HG02623 (cell line): ENCODE results near the gene NAB2.
"Not testable (repeated sequence)": the region's sequence is repeated elsewhere in the genome, so short reads cannot be mapped to it uniquely, and the experiment has no call there.

Experiments
- ATAC-seq: cut with Tn5 transposase; IDR thresholded peaks from one replicate; pipeline ENCODE4 v1.9.1; 2021; ENCODE audit warnings: moderate library complexity; ENCODE audit not compliant: unreplicated experiment

Gene NAB2

GRCh38 chr12:57066245-57066644, 22.7 kb upstream of the NAB2 start:
- ATAC-seq, result no peak

DNA sequence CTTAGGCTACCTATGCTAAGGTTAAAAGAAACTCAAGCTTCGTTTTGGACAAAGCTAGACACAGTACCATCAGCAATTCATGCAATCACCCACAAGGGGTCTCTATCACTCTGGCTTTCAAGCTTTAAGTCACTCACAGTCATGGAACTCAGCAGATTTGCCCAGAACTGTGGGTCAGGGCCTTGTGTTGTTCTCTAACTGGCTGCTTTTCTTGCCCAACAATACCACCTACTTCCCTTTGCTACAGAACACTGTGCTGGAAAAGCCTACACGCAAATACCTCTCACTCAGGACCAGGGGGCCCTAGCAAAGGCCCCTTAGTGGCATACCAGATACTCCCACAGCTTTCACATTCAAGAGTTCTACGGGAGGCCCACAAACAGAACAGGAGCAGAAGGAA, 19.4 kb upstream of the NAB2 start:
- ATAC-seq, result peak; percentile 95

DNA sequence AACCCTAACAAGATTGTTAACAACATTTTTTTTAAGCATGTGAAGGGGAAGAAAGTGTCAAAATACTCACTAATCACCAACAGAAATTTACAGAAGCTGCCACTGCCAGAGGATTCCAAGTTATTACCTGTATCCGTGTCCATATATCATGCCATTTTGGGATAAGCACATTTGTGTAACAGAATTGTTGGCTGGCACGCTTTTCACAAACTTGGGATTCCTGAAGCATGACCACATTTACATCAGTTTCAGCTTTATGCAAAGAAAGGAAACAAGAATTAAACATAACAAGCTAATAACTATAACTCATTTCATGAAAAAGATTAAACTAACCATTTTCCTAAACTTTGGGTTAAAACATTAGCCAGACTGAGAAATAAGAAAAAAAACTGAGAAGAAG, 16.3 kb upstream of the NAB2 start:
- no peak for ATAC-seq

- not testable (repeated sequence) for ATAC-seq
Measured at GRCh38 chr12:57073566-57074450, 15.1 kb upstream of the NAB2 start.

- peak; percentile 98 for ATAC-seq
Measured at GRCh38 chr12:57078519-57079404, 10.2 kb upstream of the NAB2 start, which contains the start of gene NEMP1. Gene NEMP1 (minus strand): TSS chr12:57078791. CDS start chr12:57078745, 46 bp downstream.

DNA sequence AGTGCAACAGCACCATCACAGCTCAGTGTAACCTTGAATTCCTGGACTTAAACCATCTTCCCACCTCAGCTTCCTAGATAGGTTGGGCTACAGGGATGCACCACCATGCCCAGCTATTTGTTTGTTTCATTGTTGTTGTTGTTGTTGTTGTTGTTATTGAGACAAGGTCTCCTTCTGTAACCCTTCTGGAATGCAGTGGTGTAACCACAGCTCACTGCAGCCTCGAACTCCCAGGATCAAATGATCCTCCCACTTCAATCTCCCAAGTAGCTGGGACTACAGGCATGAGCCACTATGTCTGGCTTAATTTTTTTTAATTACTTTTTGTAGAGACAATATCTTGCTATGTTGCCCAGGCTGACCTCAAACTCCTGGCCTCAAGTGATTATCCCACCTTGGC, 9.1 kb upstream of the NAB2 start:
- ATAC-seq, result no peak

- ATAC-seq, result no peak
Measured at GRCh38 chr12:57080855-57081254, 8.1 kb upstream of the NAB2 start.

GRCh38 chr12:57085999-57086492, 2.9 kb upstream of the NAB2 start:
- no peak for ATAC-seq

- ATAC-seq, result no peak
Measured at GRCh38 chr12:57086493-57087009, 2.4 kb upstream of the NAB2 start.

GRCh38 chr12:57087010-57087690, 1.8 kb upstream of the NAB2 start:
- ATAC-seq, result peak; percentile 26

- peak; percentile 24 for ATAC-seq
Measured at GRCh38 chr12:57087691-57088353, 1.1 kb upstream of the NAB2 start.

GRCh38 chr12:57089271-57090245, 644 bp downstream of the NAB2 start:
- ATAC-seq, result no peak

- no peak for ATAC-seq
Measured at GRCh38 chr12:57090490-57090889, 1.6 kb downstream of the NAB2 start.

DNA sequence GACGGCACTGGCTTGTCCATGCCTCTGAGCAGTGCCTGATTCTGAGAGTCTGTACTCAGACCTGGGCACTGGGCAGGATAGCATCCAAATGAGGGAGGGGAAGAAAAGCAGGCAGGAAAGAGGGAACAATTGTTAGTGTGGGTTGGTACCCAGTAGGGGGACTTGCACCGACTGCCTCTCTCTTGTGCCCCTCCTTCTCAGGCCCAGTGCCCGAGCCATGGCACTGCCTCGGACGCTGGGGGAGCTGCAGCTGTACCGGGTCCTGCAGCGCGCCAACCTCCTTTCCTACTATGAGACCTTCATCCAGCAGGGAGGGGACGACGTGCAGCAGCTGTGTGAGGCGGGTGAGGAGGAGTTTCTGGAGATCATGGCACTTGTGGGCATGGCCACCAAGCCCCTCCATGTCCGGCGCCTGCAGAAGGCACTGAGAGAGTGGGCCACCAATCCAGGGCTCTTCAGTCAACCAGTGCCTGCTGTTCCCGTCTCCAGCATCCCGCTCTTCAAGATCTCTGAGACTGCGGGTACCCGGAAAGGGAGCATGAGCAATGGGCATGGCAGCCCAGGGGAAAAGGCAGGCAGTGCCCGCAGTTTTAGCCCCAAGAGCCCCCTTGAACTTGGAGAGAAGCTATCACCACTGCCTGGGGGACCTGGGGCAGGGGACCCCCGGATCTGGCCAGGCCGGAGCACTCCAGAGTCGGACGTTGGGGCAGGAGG, 2.2 kb downstream of the NAB2 start:
- no peak for ATAC-seq

DNA sequence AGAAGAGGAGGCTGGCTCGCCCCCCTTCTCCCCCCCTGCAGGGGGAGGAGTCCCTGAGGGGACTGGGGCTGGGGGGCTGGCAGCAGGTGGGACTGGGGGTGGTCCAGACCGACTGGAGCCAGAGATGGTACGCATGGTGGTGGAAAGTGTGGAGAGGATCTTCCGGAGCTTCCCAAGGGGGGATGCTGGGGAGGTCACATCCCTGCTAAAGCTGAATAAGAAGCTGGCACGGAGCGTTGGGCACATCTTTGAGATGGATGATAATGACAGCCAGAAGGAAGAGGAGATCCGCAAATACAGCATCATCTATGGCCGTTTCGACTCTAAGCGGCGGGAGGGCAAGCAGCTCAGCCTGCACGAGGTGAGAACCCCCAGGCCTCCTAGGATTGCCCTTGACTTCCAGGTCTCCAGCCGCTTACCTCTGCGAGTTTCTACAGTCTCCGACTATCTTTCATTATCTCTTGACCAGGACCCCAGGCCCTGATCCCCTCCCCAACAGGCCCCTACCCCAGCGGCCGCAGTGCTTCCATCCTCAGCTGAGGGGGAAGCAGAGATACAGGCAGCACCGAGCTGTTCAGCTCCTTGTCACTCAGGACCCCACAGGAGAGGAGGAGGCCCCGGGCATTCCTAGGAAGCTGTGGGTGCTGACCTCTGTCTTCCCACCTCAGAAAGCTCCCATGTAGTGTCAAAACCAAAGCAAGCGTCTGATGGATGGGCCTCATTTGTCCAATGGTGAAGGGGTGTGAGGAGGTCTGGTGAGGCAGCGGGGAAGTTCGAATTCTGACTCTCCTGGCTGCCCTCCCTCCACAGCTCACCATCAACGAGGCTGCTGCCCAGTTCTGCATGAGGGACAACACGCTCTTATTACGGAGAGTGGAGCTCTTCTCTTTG, 3.0 kb downstream of the NAB2 start:
- ATAC-seq, result no peak

GRCh38 chr12:57092529-57092862, 3.6 kb downstream of the NAB2 start:
- ATAC-seq, result no peak

DNA sequence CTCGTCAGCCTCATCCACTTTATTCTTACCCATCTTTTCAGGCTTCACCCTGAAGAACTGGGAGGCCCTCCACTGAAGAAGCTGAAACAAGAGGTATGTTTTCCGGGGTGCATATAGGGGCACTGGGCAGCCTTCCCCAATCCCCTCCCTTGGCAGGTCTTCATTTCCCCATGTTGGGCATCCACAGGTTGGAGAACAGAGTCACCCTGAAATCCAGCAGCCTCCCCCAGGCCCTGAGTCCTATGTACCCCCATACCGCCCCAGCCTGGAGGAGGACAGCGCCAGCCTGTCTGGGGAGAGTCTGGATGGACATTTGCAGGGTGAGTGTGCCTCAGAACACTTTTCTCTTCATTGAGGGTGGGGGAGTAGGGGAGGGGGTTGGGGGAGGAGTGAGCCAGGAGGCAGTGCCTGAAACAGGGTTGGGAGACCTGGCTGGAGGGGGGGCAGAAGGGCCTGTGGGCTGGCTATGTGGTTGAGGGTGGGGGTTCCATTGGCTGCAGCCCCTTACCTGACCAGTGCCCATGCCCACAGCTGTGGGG, 4.0 kb downstream of the NAB2 start:
- no peak for ATAC-seq
